Measurements from ENCODE around the gene HS6ST3.

HS6ST3 gene

DNA sequence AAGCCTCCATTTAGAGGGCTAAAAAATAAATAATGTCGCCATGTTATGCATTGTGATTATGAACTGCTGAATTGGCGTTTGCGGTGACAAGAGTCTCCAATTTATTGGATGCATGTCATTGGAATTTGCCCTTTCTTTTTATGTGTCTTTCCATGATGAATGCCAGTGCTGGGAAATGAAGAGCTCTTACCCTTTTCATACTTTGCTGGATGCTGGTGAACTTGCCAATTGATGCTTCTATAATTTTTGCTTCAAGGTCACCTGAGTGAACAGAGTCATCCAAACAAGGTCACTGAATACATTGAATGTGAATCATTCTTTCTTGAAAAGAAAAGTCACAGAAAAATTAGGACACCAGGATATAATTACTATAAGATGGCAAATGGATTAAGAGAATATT is 556.2 kb downstream of the HS6ST3 start:
- intact Hi-C loops (cut with micrococcal nuclease) = no loop called here
- Mint-ChIP-seq H3K4me3 (no peak overlapping the region), H3K36me3 (ENCODE audit: low read depth) (no peaks in the 10 kb centered on the region), H3K4me1 (ENCODE audit: low read depth) (no peaks in the 10 kb centered on the region), H3K27ac (no peak overlapping the region), H3K9me3 (peaks cover 32% of the 10 kb centered on the region), H3K27me3 (no peaks in the 10 kb centered on the region)

DNA sequence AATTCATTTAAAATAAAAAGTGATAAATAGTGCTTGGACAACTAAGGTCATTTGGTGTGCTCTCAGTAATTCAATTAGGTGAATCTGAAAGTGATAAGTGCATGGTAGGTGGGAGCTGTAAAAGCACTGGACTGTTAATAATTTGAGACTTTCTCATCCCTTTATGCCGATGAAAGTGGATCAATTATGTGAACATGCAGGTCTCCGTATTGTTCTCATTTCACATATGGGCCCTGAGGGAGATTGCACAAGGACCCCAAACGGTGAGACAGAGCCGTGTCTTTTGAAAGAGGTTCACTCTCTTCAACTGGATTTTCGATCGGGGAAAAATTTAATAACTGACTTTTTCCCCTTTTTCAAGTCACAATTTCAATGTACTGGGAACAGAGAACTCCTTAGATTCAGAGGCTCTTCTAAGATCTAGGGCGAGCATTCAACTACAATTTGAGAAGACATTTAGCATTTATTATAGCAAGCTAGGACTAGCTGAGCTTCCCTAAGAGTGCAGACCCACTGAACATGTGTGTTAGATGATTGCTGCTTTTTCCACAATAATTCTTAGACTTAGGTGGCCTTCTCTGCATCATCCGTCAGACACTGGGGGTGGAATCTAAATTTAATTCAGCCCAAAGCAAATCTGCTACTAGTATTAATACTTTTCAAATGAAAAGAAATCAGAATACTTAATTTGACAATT is 556.8 kb downstream of the HS6ST3 start:
- H3K4me1 Mint-ChIP-seq (ENCODE audit: low read depth) = no peaks in the 10 kb centered on the region
- H3K27me3 Mint-ChIP-seq = no peaks in the 10 kb centered on the region
- no peaks in the 10 kb centered on the region for H3K36me3 Mint-ChIP-seq (ENCODE audit: low read depth)
- no peak overlapping the region for H3K4me3 Mint-ChIP-seq
- H3K9me3 Mint-ChIP-seq = peaks cover 32% of the 10 kb centered on the region
- H3K27ac Mint-ChIP-seq = no peak overlapping the region
- intact Hi-C loops (cut with micrococcal nuclease) = no loop called here

DNA sequence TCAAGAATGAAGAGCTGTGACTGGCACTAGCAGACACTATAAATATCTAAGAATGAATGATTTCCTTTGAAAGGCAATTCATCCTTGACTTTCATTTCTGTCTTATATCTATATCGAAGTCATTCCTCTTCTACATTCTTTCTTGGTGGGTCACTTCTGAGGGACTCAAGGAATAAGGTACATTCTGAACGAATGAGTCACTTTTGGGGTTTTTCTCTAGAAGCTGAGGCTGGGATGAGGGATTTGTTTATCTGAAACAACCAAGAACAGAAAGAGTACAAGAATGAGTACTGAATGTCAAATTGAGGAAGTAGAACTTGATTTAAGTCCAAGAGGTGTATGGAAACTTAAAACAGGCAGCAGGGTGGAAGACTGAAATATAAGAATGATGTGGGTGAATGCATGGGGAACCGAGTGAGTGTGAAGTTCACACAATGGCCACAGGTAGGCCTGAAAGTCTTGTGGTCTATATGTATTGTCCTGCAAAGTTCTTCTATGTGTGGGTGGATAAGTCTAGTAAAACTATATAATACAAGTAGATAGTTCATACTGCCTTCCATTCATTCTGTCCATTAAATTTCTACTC is 560.5 kb downstream of the HS6ST3 start:
- no peak overlapping the region for H3K27ac Mint-ChIP-seq
- H3K36me3 Mint-ChIP-seq (ENCODE audit: low read depth) = no peaks in the 10 kb centered on the region
- H3K4me1 Mint-ChIP-seq (ENCODE audit: low read depth) = no peaks in the 10 kb centered on the region
- H3K4me3 Mint-ChIP-seq = no peak overlapping the region
- H3K27me3 Mint-ChIP-seq = no peaks in the 10 kb centered on the region
- H3K9me3 Mint-ChIP-seq = peaks cover 10% of the 10 kb centered on the region
- intact Hi-C loops (cut with micrococcal nuclease) = no loop called here

DNA sequence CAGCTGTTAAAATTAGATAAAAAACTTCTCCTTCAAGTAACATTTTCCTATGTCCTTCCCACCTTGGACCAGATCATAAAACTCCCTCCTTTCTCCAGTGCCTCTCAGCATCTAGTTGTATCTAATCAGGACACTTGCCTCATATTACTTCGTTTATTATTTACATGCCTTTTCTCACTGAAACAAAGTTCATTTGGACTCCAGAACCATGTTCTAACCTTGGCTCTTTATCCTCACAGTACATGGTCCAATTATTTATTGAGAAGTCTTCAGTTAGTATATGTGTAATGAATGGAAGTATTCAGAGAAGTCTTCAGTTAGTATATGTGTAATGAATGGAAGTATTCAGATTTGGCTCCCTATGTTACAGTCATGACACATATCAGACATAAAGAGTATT is 561.7 kb downstream of the HS6ST3 start:
- Mint-ChIP-seq H3K4me1 (ENCODE audit: low read depth) (no peaks in the 10 kb centered on the region), H3K27me3 (no peaks in the 10 kb centered on the region), H3K4me3 (no peak overlapping the region), H3K36me3 (ENCODE audit: low read depth) (no peaks in the 10 kb centered on the region), H3K9me3 (peaks cover 5% of the 10 kb centered on the region), H3K27ac (no peak overlapping the region)
- intact Hi-C loops (cut with micrococcal nuclease) = no loop called here

DNA sequence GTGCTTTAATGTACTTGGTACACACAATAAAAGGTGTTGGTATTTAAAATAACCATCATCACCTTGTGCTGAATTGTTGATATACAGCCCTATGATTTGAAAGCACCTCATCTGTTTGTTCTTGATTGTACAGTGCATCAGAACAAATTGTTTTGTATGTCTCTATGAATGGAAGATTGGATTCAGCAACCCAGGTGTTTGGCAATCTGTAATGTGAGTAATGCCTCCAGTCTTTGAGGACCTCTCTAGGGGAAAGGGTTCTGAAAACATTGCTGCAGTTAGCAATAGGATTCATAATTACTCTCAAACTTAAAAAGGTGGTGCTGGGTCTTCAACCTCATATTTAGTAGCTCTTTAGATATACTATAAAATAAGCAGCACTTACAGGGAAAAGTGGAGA is 562.6 kb downstream of the HS6ST3 start:
- no peaks in the 10 kb centered on the region for H3K4me1 Mint-ChIP-seq (ENCODE audit: low read depth)
- intact Hi-C loops (cut with micrococcal nuclease) = no loop called here
- no peak overlapping the region for H3K27ac Mint-ChIP-seq
- no peaks in the 10 kb centered on the region for H3K36me3 Mint-ChIP-seq (ENCODE audit: low read depth)
- H3K27me3 Mint-ChIP-seq = no peaks in the 10 kb centered on the region
- H3K4me3 Mint-ChIP-seq = no peak overlapping the region
- peaks cover 14% of the 10 kb centered on the region for H3K9me3 Mint-ChIP-seq

DNA sequence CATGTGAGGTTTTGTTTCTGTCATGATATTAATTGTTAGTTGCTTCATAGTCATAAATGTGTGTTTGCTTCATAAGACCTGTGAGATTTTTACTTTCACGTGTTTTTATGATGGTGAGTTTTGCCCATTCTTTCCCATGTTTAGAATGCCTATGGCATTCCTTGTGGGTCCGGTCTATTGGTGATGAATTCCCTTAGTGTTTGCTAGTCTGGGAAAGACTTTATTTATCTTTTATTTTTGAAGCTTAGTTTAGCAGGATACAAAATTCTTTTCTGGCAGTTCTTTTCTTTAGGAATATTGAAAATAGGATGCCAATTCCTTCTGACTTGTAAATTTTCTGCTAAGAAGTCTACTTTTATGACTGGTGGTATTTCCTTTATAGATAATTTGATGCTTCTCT is 571.7 kb downstream of the HS6ST3 start:
- no peaks in the 10 kb centered on the region for H3K36me3 Mint-ChIP-seq (ENCODE audit: low read depth)
- H3K9me3 Mint-ChIP-seq = peaks cover 59% of the 10 kb centered on the region
- no peaks in the 10 kb centered on the region for H3K27me3 Mint-ChIP-seq
- H3K27ac Mint-ChIP-seq = no peak overlapping the region
- H3K4me3 Mint-ChIP-seq = no peak overlapping the region
- H3K4me1 Mint-ChIP-seq (ENCODE audit: low read depth) = no peaks in the 10 kb centered on the region
- intact Hi-C loops (cut with micrococcal nuclease) = no loop called here

DNA sequence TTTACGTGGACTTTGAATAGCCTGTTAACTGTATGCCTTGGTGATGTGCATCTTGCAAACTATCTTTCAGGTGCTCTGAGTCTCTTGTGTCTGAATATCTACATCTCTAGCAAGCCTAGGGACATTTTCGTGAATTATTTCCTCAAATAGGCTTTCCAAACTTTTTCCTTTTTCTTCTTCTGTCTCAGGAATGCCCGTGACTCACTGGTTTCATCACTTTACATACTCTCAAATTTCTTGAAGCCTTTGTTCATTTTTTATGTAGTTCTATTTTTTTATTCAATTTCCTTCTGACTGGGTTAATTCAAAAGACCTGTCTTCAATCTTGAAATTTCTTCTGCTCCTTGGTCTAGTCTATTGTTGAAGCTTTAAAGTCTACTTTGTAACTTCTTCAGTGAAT is 572.1 kb downstream of the HS6ST3 start:
- intact Hi-C loops (cut with micrococcal nuclease) = no loop called here
- H3K4me1 Mint-ChIP-seq (ENCODE audit: low read depth) = no peaks in the 10 kb centered on the region
- no peak overlapping the region for H3K27ac Mint-ChIP-seq
- no peak overlapping the region for H3K4me3 Mint-ChIP-seq
- H3K27me3 Mint-ChIP-seq = no peaks in the 10 kb centered on the region
- no peaks in the 10 kb centered on the region for H3K36me3 Mint-ChIP-seq (ENCODE audit: low read depth)
- peaks cover 54% of the 10 kb centered on the region for H3K9me3 Mint-ChIP-seq

DNA sequence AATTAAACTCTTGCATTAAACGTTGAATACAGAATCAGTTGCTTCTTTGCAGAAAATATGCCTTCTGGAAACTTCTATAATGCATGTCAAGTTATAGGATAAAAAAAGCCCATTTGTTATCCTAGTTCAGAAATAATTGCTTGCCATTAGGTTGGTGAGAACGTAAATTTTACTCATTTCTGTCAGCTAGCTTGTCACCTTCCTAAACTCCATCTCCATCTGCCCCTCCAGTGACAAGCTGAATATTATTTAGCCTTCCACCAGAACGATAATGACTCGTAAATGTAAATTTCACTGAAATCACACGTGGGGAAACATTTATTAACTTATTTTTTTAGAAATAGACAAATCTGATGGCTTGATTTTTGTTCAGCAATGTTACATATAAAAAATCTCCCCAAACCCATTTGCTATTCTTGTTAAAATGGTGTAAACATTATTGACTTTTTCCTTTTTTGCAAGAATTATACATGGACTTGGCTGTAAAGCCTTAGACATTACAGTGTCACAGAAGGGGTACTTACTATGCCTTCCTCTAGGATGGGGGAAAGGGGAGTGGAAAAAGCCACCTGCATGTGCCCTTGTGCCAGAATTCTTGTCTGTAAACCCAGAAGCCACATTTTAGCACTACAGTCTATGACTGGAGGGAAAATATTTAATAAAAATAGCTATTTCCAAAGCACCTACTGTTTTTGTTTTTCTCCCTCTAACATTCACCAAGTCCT is 577.5 kb downstream of the HS6ST3 start:
- H3K36me3 Mint-ChIP-seq (ENCODE audit: low read depth) = no peaks in the 10 kb centered on the region
- H3K4me1 Mint-ChIP-seq (ENCODE audit: low read depth) = no peaks in the 10 kb centered on the region
- H3K4me3 Mint-ChIP-seq = no peak overlapping the region
- no peak overlapping the region for H3K27ac Mint-ChIP-seq
- H3K27me3 Mint-ChIP-seq = no peaks in the 10 kb centered on the region
- intact Hi-C loops (cut with micrococcal nuclease) = no loop called here
- peaks cover 25% of the 10 kb centered on the region for H3K9me3 Mint-ChIP-seq

DNA sequence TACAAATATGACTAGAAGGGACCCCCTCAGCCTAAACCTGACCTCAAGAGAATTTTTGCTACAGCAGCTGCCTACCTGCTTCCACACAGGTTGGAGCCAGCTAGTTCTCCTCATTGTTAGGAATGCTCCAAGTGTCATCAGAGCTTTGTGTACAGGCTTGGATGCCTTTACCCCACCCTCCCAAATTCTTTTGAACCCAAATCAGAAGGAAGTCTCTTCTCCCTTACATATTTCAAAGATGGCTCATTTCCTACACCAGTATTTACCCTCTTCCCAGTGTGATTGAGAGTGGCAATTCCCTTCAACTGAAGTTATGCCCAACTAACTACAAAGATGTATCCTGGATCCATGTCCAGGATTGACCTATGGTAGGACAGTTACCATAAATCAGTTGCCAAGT is 581.2 kb downstream of the HS6ST3 start:
- H3K36me3 Mint-ChIP-seq (ENCODE audit: low read depth) = no peaks in the 10 kb centered on the region
- no peaks in the 10 kb centered on the region for H3K4me1 Mint-ChIP-seq (ENCODE audit: low read depth)
- intact Hi-C loops (cut with micrococcal nuclease) = no loop called here
- no peaks in the 10 kb centered on the region for H3K27me3 Mint-ChIP-seq
- H3K27ac Mint-ChIP-seq = no peak overlapping the region
- no peak overlapping the region for H3K4me3 Mint-ChIP-seq
- H3K9me3 Mint-ChIP-seq = peaks cover 36% of the 10 kb centered on the region

DNA sequence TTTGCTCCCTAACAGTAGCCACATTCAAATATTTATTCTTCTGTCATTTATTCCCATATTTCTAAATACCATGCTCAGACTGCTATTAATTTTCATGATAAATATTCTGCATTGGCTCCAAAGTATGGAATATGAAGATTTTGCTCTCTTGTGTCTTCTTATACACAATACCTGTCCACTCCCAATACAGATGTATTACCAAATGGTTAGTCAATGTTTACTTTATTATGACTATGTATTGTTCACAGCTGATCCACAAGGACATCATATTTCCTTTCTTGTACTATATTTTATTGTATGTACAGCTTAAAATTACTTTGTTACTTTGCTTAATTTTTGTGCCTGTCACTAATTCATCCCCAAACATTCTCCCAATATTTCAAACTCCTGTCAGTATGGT is 582.1 kb downstream of the HS6ST3 start:
- H3K27ac Mint-ChIP-seq = no peak overlapping the region
- H3K27me3 Mint-ChIP-seq = no peaks in the 10 kb centered on the region
- peaks cover 36% of the 10 kb centered on the region for H3K9me3 Mint-ChIP-seq
- no peak overlapping the region for H3K4me3 Mint-ChIP-seq
- no peaks in the 10 kb centered on the region for H3K4me1 Mint-ChIP-seq (ENCODE audit: low read depth)
- intact Hi-C loops (cut with micrococcal nuclease) = no loop called here
- H3K36me3 Mint-ChIP-seq (ENCODE audit: low read depth) = no peaks in the 10 kb centered on the region

DNA sequence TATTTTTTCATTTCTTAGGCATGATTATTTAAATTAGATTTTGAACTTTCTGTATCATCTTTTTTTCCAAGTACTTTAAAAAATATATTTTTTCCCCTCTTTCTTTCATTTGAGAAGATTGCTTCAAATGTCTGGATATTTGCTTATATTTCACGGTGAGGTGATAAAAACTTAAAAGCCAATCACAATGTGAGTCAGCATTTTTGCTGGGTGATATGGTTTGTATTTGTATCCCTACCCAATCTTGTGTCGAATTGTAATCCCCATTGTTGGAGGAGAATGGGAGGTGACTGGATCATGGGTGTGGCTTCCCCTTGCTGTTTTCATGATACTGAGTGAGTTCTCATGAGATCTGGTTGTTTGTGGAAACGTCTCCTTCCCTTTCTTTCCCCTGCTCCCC is 583.9 kb downstream of the HS6ST3 start:
- Mint-ChIP-seq H3K27ac (no peak overlapping the region), H3K4me1 (ENCODE audit: low read depth) (no peaks in the 10 kb centered on the region), H3K27me3 (no peaks in the 10 kb centered on the region), H3K9me3 (peaks cover 40% of the 10 kb centered on the region), H3K36me3 (ENCODE audit: low read depth) (no peaks in the 10 kb centered on the region), H3K4me3 (no peak overlapping the region)
- intact Hi-C loops (cut with micrococcal nuclease) = no loop called here

DNA sequence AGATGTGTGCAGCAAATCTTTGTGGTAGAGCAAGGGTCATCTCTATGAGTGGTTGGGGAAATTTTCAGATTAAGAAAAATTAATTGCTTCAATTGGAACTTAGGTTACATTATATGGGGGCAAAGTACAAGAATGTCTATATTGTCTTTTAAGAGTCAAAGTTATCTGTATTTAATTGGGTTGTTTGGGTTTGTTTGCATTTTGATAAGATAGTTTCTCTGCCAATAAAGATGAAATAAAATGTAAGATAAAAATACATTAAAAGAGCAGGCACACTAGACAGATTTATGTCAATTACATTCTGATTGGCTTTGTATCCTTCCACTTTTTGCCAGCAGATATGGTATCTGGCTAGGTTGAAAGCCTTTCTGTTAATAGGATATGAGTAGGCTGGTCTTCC is 587.1 kb downstream of the HS6ST3 start:
- H3K27ac Mint-ChIP-seq = no peak overlapping the region
- H3K9me3 Mint-ChIP-seq = peaks cover 57% of the 10 kb centered on the region
- no peaks in the 10 kb centered on the region for H3K4me1 Mint-ChIP-seq (ENCODE audit: low read depth)
- H3K36me3 Mint-ChIP-seq (ENCODE audit: low read depth) = no peaks in the 10 kb centered on the region
- intact Hi-C loops (cut with micrococcal nuclease) = no loop called here
- no peak overlapping the region for H3K4me3 Mint-ChIP-seq
- no peaks in the 10 kb centered on the region for H3K27me3 Mint-ChIP-seq

DNA sequence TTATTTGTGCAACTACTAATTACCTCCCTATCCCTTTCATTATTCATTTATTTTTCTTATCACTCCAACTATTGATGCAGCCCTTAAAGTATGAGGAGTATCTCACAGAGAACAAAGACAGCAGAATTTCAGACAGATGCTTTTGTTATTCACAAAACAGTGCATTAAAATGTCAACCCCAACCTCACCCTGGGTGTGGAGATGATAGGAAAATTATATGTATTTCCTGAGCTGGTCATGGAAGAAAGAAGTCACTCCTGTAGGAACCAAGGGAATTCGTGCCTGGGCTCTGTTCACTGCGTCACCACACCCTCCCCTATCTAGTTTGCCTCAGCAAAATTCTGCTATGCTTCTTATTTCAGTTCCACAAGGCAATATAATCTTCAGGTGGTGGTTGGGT is 588.9 kb downstream of the HS6ST3 start:
- H3K4me3 Mint-ChIP-seq = no peak overlapping the region
- H3K9me3 Mint-ChIP-seq = peaks cover 39% of the 10 kb centered on the region
- H3K27me3 Mint-ChIP-seq = no peaks in the 10 kb centered on the region
- H3K4me1 Mint-ChIP-seq (ENCODE audit: low read depth) = no peaks in the 10 kb centered on the region
- intact Hi-C loops (cut with micrococcal nuclease) = no loop called here
- H3K27ac Mint-ChIP-seq = no peak overlapping the region
- H3K36me3 Mint-ChIP-seq (ENCODE audit: low read depth) = no peaks in the 10 kb centered on the region

DNA sequence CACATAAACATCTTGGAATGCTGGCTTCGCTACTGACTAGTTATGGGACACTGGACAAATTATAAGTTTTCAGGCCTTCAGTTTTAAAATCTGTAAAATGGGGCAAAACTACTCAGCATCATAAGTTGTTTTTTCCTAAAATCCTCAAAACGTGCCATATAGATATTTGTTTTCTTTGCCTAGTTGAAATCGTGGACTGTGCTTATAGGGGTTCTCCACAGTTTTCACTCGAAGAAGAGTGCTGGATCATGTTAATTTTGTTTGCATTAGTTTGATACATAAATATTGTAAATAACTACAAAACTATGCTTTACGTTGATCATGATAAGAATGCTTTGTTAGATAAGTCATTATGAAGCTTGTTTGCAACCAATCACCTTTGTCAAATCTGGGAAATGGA is 591.0 kb downstream of the HS6ST3 start:
- Mint-ChIP-seq H3K36me3 (ENCODE audit: low read depth) (no peaks in the 10 kb centered on the region), H3K9me3 (peaks cover 23% of the 10 kb centered on the region), H3K27ac (no peak overlapping the region), H3K4me3 (no peak overlapping the region), H3K27me3 (no peaks in the 10 kb centered on the region), H3K4me1 (ENCODE audit: low read depth) (no peaks in the 10 kb centered on the region)
- intact Hi-C loops (cut with micrococcal nuclease) = no loop called here
